GM19372 (cell line): ENCODE results near the gene TTLL12.

Experiments used
- ATAC-seq: cut with Tn5 transposase; IDR thresholded peaks from one replicate; pipeline ENCODE4 v1.9.1; 2021; ENCODE audit warnings: mild to moderate bottlenecking, low read depth, moderate library complexity; ENCODE audit not compliant: unreplicated experiment

The TTLL12 gene

GRCh38 chr22:43186272-43187170 lies at the start of gene TTLL12:
TSS of gene TTLL12 (minus strand) at chr22:43187134. CDS start at chr22:43187069, 65 bp downstream.
- ATAC-seq, result peak; percentile 48

- no peak for ATAC-seq
Observed at GRCh38 chr22:43235445-43236409, 48.8 kb upstream of the TTLL12 start.

- no peak for ATAC-seq
Observed at GRCh38 chr22:43234264-43234988, 47.5 kb upstream of the TTLL12 start.

GRCh38 chr22:43233529-43233928 lies 46.6 kb upstream of the TTLL12 start:
- no peak for ATAC-seq

GRCh38 chr22:43232445-43232844 lies 45.5 kb upstream of the TTLL12 start:
- ATAC-seq, result no peak

GRCh38 chr22:43231724-43232034 lies 44.7 kb upstream of the TTLL12 start:
- ATAC-seq, result no peak

GRCh38 chr22:43230971-43231723 lies 44.2 kb upstream of the TTLL12 start:
- no peak for ATAC-seq

- no peak for ATAC-seq
Observed at GRCh38 chr22:43230571-43230970, 43.6 kb upstream of the TTLL12 start.

- ATAC-seq, result no peak
Observed at GRCh38 chr22:43228863-43229262, 41.9 kb upstream of the TTLL12 start.

GRCh38 chr22:43228330-43228729 lies 41.4 kb upstream of the TTLL12 start:
- no peak for ATAC-seq

- no peak for ATAC-seq
Observed at GRCh38 chr22:43227239-43227630, 40.3 kb upstream of the TTLL12 start.

- ATAC-seq, result no peak
Observed at GRCh38 chr22:43226377-43227238, 39.7 kb upstream of the TTLL12 start.

GRCh38 chr22:43225609-43226008 lies 38.7 kb upstream of the TTLL12 start:
- no peak for ATAC-seq

GRCh38 chr22:43222987-43223386 lies 36.1 kb upstream of the TTLL12 start:
- ATAC-seq, result no peak

- ATAC-seq, result no peak
Observed at GRCh38 chr22:43222262-43222661, 35.3 kb upstream of the TTLL12 start.

- ATAC-seq, result no peak
Observed at GRCh38 chr22:43220625-43221380, 33.9 kb upstream of the TTLL12 start.

GRCh38 chr22:43218786-43219185 lies 31.9 kb upstream of the TTLL12 start:
- ATAC-seq, result no peak

GRCh38 chr22:43217285-43218030 lies 30.5 kb upstream of the TTLL12 start:
- no peak for ATAC-seq
